SKM-1 treated with dmso at 0.1 percent for 144 hours (cell line): ENCODE measurements around the gene HSD17B2.
"Not testable (repeated sequence)": the region's sequence is repeated elsewhere in the genome, so short reads cannot be mapped to it uniquely, and the experiment has no call there.

ENCODE experiments used
- DNase-seq: peaks from one replicate; lab custom pipeline; 2025; ENCODE audit not compliant: unreplicated experiment; lab: John Stamatoyannopoulos, UW

The HSD17B2 gene

GRCh38 chr16:82118749-82119148, 83.7 kb downstream of the HSD17B2 start:
- no peak for DNase-seq

GRCh38 chr16:82119405-82119804, 84.4 kb downstream of the HSD17B2 start:
- no peak for DNase-seq

- DNase-seq: no peak
These were observed 89.6 kb downstream of the HSD17B2 start for GRCh38 chr16:82124651-82125050.

GRCh38 chr16:82129881-82130280, 94.8 kb downstream of the HSD17B2 start:
- DNase-seq: no peak

GRCh38 chr16:82133798-82134197, 98.7 kb downstream of the HSD17B2 start:
- no peak for DNase-seq

GRCh38 chr16:82134846-82135245, 99.8 kb downstream of the HSD17B2 start:
- no peak for DNase-seq

GRCh38 chr16:82135844-82136243, 100.8 kb downstream of the HSD17B2 start:
- no peak for DNase-seq

GRCh38 chr16:82136956-82137821, 102.1 kb downstream of the HSD17B2 start:
- DNase-seq: no peak

- DNase-seq: no peak
These were observed 102.7 kb downstream of the HSD17B2 start for GRCh38 chr16:82137822-82138167.

GRCh38 chr16:82138478-82139285, 103.6 kb downstream of the HSD17B2 start:
- DNase-seq: no peak

- DNase-seq: not testable (repeated sequence)
These were observed 104.2 kb downstream of the HSD17B2 start for GRCh38 chr16:82139286-82139571.

- DNase-seq: no peak
These were observed 111.5 kb downstream of the HSD17B2 start for GRCh38 chr16:82146556-82146955.

GRCh38 chr16:82146957-82147356, 111.9 kb downstream of the HSD17B2 start:
- DNase-seq: no peak

GRCh38 chr16:82147546-82147945, 112.5 kb downstream of the HSD17B2 start:
- DNase-seq: no peak
